Measurements from ENCODE around the gene SCP2D1. TPM values are rescaled to one million over a fixed set of nuclear protein-coding genes. Genes with fewer than 3 reads are reported as not detected.

The SCP2D1 gene
- total and polyA plus RNA-seq, 2 experiments from 2014 or later = not detected

- no peaks in the 10 kb centered on the region for H3F3A ChIP-seq (ENCODE audit: insufficient read depth)
- no peaks in the 10 kb centered on the region for H3K79me2 ChIP-seq (ENCODE audit: insufficient read depth)
- H3K4me1 ChIP-seq (ENCODE audit: insufficient read depth) = no peaks in the 10 kb centered on the region
- H3K4me3 ChIP-seq = no peak overlapping the region
- H3K9me3 ChIP-seq (ENCODE audit: low read depth) = no peaks in the 10 kb centered on the region
- in situ Hi-C loops (cut with MboI) = no loop called here
- 15 to 16% methylated on average over 4 of the region's 4 CpGs for WGBS, 2 experiments (ENCODE audit: low coverage in 1 of 2, low lambda C conversion rate in 2 of 2, missing lambda C conversion rate in 2 of 2)
- no peak overlapping the region for H2AFZ ChIP-seq
- no peaks in the 10 kb centered on the region for H3K27me3 ChIP-seq (replicated peaks; ENCODE audit: insufficient read depth)
- no peaks in the 10 kb centered on the region for H3K36me3 ChIP-seq (ENCODE audit: low read depth)
- no peak overlapping the region for H3K27ac ChIP-seq
- no peak overlapping the region for H3K4me2 ChIP-seq (ENCODE audit: unreplicated experiment)
- no peak for DNase-seq
- H3K9ac ChIP-seq = no peak overlapping the region
- H4K20me1 ChIP-seq (ENCODE audit: insufficient read depth) = no peaks in the 10 kb centered on the region
- TF ChIP-seq EZH2 (IDR thresholded peaks at IDR 0.05; ENCODE audit: insufficient read depth, poor library complexity, severe bottlenecking) (no peak), EZH2phosphoT487 (IDR thresholded peaks at IDR 0.05; ENCODE audit: insufficient read depth, low read depth) (no peak)
- H3K9me2 ChIP-seq (ENCODE audit: insufficient read depth) = no peaks in the 10 kb centered on the region
These were observed 39.6 kb downstream of the SCP2D1 start for GRCh38 chr20:18853216-18853615.

- no peaks in the 10 kb centered on the region for H3K9me2 ChIP-seq (ENCODE audit: insufficient read depth)
- peak; percentile 9 for DNase-seq
- no peak overlapping the region for H2AFZ ChIP-seq
- no peaks in the 10 kb centered on the region for H3K79me2 ChIP-seq (ENCODE audit: insufficient read depth)
- TF ChIP-seq EZH2 (IDR thresholded peaks at IDR 0.05; ENCODE audit: insufficient read depth, poor library complexity, severe bottlenecking) (no peak), EZH2phosphoT487 (IDR thresholded peaks at IDR 0.05; ENCODE audit: insufficient read depth, low read depth) (no peak)
- in situ Hi-C loops (cut with MboI) = no loop called here
- no peak overlapping the region for H3K4me3 ChIP-seq
- no peaks in the 10 kb centered on the region for H3K27me3 ChIP-seq (replicated peaks; ENCODE audit: insufficient read depth)
- H3K9me3 ChIP-seq (ENCODE audit: low read depth) = no peaks in the 10 kb centered on the region
- H4K20me1 ChIP-seq (ENCODE audit: insufficient read depth) = no peaks in the 10 kb centered on the region
- no peaks in the 10 kb centered on the region for H3K36me3 ChIP-seq (ENCODE audit: low read depth)
- H3F3A ChIP-seq (ENCODE audit: insufficient read depth) = no peaks in the 10 kb centered on the region
- WGBS, 2 experiments (ENCODE audit: low coverage in 1 of 2, low lambda C conversion rate in 2 of 2, missing lambda C conversion rate in 2 of 2) = 9 to 18% methylated on average over 2 of the region's 2 CpGs
- H3K4me2 ChIP-seq (ENCODE audit: unreplicated experiment) = no peak overlapping the region
- H3K9ac ChIP-seq = no peak overlapping the region
- H3K4me1 ChIP-seq (ENCODE audit: insufficient read depth) = no peaks in the 10 kb centered on the region
- no peak overlapping the region for H3K27ac ChIP-seq
These were observed 40.5 kb downstream of the SCP2D1 start for GRCh38 chr20:18853946-18854646.

- no peaks in the 10 kb centered on the region for H3K9me3 ChIP-seq (ENCODE audit: low read depth)
- H3K9ac ChIP-seq = no peak overlapping the region
- TF ChIP-seq EZH2phosphoT487 (IDR thresholded peaks at IDR 0.05; ENCODE audit: insufficient read depth, low read depth) = no peak
- H3F3A ChIP-seq (ENCODE audit: insufficient read depth) = no peaks in the 10 kb centered on the region
- WGBS, 2 experiments (ENCODE audit: low coverage in 1 of 2, low lambda C conversion rate in 2 of 2, missing lambda C conversion rate in 2 of 2) = 84% methylated on average over 2 of the region's 2 CpGs
- no peak overlapping the region for H2AFZ ChIP-seq
- H3K79me2 ChIP-seq (ENCODE audit: insufficient read depth) = no peaks in the 10 kb centered on the region
- H3K27ac ChIP-seq = no peak overlapping the region
- H3K9me2 ChIP-seq (ENCODE audit: insufficient read depth) = no peaks in the 10 kb centered on the region
- no peaks in the 10 kb centered on the region for H3K4me1 ChIP-seq (ENCODE audit: insufficient read depth)
- no peaks in the 10 kb centered on the region for H4K20me1 ChIP-seq (ENCODE audit: insufficient read depth)
- DNase-seq = no peak
- H3K36me3 ChIP-seq (ENCODE audit: low read depth) = no peaks in the 10 kb centered on the region
- H3K4me2 ChIP-seq (ENCODE audit: unreplicated experiment) = no peak overlapping the region
- in situ Hi-C loops (cut with MboI) = no loop called here
- no peak overlapping the region for H3K4me3 ChIP-seq
- H3K27me3 ChIP-seq (replicated peaks; ENCODE audit: insufficient read depth) = no peaks in the 10 kb centered on the region
These were observed 42.3 kb downstream of the SCP2D1 start for GRCh38 chr20:18855882-18856281.

- Histone ChIP-seq H3K9ac (no peak overlapping the region), H2AFZ (no peak overlapping the region), H3K27me3 (replicated peaks; ENCODE audit: insufficient read depth) (no peaks in the 10 kb centered on the region), H4K20me1 (ENCODE audit: insufficient read depth) (no peaks in the 10 kb centered on the region), H3K4me1 (ENCODE audit: insufficient read depth) (no peaks in the 10 kb centered on the region), H3K9me3 (ENCODE audit: low read depth) (no peaks in the 10 kb centered on the region), H3K9me2 (ENCODE audit: insufficient read depth) (no peaks in the 10 kb centered on the region), H3K4me3 (no peak overlapping the region), H3F3A (ENCODE audit: insufficient read depth) (no peaks in the 10 kb centered on the region), H3K4me2 (ENCODE audit: unreplicated experiment) (no peak overlapping the region), H3K79me2 (ENCODE audit: insufficient read depth) (no peaks in the 10 kb centered on the region), H3K36me3 (ENCODE audit: low read depth) (no peaks in the 10 kb centered on the region), H3K27ac (no peak overlapping the region)
- 41 to 53% methylated on average over 2 of the region's 2 CpGs for WGBS, 2 experiments (ENCODE audit: low coverage in 1 of 2, low lambda C conversion rate in 2 of 2, missing lambda C conversion rate in 2 of 2)
- TF ChIP-seq EZH2 (IDR thresholded peaks at IDR 0.05; ENCODE audit: insufficient read depth, poor library complexity, severe bottlenecking) (no peak), EZH2phosphoT487 (IDR thresholded peaks at IDR 0.05; ENCODE audit: insufficient read depth, low read depth) (no peak)
- in situ Hi-C loops (cut with MboI) = no loop called here
- DNase-seq = no peak
These were observed 43.3 kb downstream of the SCP2D1 start for GRCh38 chr20:18856873-18857272.

All from GM23248 (cell line).